NOMO-1 (cell line): Measurements from ENCODE around the gene ARF1.

Experiments
- DNase-seq, 2 experiments: peaks; one replicate each; lab custom pipeline; 2025; ENCODE audit not compliant: unreplicated experiment in 2 of 2; lab: John Stamatoyannopoulos, UW

The ARF1 gene

DNA sequence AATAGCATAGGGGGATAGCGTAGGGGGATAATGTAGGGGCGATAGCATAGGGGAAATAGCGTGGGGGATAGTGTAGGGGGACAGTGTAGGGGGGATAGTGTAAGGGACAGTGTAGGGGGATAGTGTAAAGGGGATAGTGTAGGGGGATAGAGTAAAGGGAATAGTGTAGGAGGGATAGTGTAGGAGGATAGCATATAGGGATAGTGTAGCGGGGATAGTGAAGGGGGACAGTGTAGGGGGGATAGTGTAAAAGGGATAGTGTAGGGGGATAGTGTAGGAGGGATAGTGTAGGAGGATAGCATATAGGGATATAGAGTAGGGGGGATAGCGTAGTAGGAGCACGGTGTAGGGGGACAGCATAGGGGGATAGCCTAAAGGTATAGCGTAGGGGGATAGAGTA is 14.1 kb upstream of the ARF1 start:
- no peak for DNase-seq

DNA sequence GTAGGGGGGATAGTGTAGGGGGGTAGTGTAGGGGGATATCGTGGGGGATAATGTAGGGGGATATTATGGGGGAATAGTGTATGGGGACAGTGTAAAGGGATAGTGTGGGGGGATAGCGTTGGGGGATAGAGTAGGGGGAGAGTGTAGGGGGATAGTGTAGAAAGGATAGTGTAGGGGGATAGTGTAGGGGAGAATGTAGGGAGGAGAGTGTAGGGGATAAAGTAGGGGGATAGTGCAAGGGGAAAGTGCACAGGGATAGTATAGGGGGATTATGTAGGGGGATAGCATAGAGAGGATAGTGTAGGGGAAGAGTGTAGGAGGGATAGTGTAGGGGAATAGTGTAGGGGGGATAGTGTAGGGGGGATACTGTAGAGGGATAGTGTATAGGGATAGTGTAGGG is 12.3 kb upstream of the ARF1 start:
- no peak for DNase-seq

DNA sequence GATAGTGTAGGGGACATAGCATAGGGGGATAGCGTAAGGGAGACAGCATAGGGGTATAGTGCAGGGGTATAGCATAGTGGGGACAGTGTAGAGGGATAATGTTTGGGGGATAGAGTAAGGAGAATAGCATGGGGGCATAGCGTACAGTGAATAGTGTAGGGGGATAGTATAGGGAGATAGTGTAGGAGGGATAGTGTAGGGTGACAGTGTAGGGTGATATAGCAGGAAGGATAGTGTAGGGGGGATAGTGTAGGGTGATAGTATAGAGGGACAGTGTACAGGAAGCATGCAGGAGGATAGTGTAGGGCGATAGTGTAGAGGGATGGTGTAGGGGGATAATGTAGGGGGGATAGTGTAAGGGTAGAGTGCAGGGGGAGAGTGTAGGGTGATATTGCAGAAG is 11.7 kb upstream of the ARF1 start:
- DNase-seq: no peak

GRCh38 chr1:228071839-228072657 is 10.5 kb upstream of the ARF1 start:
- no peak for DNase-seq

DNA sequence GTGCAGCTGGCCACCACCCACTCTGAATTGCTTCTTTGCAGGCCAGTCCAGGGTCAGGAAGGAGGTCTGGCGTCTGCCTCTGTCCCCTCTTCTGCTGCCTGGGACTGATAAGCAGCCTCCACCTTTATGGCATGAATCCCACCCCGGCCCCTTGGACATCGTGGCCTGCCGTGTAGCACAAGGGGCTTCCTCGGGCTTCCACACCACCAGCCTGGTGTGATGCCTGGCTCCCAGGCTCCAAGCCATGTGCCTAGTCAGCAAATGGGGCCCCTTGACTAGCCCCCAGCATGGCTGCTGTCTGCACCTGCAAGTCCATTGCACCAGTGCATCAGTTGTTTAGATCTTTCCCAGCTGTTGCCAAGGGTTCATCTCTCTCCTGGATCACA is 9.9 kb upstream of the ARF1 start:
- DNase-seq: no peak

DNA sequence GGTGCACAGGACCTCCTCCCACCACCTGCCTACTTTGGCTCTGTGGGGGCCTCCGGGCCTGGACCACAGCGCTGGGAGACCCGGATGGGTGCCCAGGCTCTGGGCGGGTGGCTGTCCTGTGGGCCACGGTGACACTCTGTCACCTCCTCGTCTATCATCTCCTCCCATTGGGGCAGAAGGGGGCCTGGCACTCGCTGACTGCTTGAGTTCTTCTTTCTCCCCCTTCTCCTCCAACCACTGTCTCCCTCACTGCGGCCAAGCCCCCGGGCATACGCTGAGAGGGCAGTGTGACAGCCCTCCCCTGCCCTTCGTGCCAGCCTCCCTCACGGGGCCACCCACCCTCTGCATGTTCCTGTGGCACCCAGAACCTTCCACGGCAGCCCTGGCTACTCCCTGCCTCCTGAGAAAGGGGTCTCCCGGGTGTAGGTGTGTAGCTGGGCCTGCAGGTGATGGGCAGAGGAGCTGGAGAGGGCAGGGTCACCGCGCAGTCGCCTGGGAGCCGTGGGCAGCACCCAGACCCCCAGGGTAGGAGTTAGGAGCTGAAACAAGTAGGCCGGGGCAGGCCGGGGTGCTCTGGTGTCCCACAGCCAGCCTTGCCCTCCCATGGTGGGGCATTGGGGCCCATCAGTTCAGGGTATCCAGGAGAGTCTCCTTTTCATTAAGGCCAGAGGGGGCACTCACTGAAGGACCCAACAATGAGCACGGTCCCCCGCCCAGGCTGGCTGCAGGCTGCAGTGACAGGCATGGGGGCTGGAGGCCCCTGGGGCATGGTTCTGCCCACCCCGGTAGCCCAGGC is 9.2 kb upstream of the ARF1 start:
- DNase-seq: no peak

GRCh38 chr1:228073857-228074545 is 8.5 kb upstream of the ARF1 start:
- no peak for DNase-seq

GRCh38 chr1:228074954-228075730 is 7.4 kb upstream of the ARF1 start:
- no peak for DNase-seq

GRCh38 chr1:228075801-228076271 is 6.7 kb upstream of the ARF1 start:
- DNase-seq: no peak

- DNase-seq: no peak
Observed at GRCh38 chr1:228076796-228077430, 5.6 kb upstream of the ARF1 start.

- no peak for DNase-seq
Observed at GRCh38 chr1:228077565-228078330, 4.8 kb upstream of the ARF1 start.

DNA sequence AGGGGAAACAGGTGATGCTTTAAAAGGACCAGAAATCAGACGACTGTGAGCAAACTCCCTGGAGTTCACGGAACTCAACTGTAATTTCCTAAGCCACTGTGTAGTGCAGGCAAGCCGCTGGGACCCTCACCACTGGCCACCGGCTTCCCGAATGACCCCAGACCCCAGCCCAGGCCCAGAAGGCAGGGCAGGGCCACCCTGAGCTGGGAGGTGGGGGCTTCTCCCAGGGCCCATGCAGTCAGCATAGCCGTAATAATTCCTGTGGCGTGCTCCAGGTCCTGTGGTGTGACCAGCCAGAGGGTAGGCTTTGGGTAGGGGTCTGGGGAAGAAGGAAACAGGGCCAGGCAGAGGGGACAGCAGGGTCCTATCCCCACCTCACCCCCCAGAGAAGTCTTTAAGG is 3.5 kb upstream of the ARF1 start:
- no peak for DNase-seq

DNA sequence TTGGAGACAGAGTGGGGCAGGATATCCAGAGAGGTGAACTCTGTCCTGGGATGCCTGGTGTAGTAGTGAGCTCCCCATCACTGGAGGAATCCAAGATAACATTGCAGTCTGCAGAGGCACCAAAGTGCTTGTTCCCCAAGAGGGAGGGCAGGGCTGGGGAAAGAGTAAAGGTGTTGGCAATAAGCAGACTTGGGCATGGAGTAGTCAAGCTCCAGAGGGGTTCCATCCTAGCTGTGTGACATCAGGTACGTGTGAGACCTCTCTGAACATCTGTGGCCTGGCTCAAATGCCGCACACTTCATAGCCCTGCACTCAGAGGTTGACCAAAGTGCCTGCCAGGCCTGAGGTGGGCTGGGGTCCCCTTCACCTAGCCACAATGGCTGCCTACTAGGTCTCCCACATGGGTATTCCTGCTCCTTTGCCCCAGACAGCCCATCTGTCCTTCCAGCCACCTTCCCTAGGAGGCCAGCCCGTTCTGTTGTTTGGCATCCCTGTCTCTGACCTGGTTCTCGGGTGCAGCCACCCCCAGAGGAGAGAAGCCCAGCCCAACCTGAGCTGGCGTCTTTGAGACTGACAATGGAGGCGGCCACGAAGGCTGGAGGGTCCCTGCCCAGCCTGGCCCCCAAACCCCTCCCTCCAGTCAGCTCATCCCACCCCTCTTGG is 2.8 kb upstream of the ARF1 start:
- no peak for DNase-seq

DNA sequence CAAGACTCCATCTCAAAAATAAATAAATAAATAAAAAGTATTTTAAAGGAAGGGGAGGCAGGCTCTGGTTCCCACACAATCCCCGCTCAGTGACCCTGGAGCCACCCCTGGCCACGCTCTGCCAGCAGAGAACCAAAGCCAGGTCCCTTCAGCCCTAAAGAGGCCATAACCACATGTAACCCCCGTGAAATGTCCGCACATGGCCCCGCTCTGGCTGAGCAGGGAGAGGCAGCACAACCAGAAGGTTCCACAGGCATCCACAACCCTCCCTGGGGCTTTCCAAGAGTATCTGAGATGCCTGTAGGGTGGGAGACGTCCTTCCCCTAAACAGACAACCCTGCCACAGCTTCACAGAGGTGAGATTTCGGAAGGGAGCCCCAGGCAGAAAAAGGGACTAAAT is 1.4 kb upstream of the ARF1 start:
- DNase-seq: no peak

- DNase-seq: no peak
Observed at GRCh38 chr1:228081578-228082213, 812 bp upstream of the ARF1 start.

GRCh38 chr1:228082918-228083870 is 686 bp downstream of the ARF1 start:
- no peak for DNase-seq

GRCh38 chr1:228083871-228084278 is 1.4 kb downstream of the ARF1 start:
- no peak for DNase-seq
